ENCODE data around the gene VAV2.

The VAV2 gene

GRCh38 chr9:134026981-134027380 lies 34.9 kb upstream of the VAV2 start:
- no peak for DNase-seq

DNA sequence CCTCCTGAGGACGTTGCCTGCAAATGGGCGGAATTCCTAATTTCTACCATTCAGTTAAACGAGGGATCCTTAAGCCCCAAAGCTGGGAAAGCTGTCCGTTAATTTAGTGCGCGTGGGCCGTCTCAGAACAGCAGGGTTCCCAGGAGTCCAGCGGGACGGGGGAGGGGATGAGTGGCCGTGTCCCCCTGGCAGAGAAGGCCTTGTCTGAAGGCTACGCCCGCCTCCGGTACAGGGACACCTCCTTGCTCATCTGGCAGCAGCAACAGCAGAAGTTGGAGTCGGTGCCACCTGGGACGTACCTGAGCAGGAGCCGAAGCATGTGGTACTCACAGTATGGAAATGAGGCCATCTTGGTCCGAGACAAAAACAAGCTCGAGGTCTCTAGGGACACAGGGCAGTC lies 34.5 kb upstream of the VAV2 start:
- no peak for DNase-seq

DNA sequence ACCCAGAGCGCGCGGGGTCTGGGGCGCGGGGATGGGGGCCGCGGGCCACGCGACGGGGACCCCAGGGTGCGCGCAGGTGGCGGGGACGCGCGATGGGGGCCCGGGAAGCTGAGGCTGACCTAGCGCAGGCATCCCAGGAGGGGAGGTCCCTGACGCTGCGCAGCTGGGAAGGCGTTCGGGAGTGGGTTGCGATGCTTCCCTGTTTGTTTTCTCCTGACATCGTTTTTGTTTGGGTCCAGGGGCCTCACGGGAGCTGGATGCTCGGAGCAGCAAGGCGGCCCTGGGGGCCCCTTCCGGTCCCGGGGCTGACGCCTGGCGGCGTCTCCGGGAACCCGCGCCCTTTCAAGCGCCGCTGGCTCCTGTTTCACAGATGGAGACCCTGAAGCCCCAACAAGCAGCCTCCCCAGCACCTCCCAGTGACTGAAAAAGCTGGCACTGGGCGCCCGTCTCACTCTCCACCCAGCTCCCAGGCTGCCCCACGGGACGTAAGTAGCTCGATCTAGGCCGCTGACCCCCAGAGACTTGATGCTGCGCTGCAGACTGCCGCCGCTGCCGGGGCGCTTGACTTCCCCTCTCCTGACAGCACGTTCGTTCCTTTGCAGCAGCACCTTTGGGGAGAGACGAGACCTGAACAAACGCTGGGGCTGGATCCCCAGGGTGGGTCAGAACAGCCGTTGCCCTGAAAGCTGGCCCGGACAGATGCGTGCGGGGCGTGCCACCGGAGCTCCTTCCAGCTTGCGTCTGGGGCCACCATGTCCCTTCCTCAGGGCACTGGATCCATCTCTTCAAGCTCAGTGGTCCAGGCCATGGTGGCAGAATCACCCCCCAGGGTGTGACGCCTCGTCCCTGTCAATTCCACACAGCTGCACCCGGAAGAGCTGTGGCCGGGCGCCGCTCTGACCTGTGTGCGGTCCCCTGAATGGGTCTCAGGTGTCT lies 33.8 kb upstream of the VAV2 start:
- DNase-seq = peak; percentile 24

DNA sequence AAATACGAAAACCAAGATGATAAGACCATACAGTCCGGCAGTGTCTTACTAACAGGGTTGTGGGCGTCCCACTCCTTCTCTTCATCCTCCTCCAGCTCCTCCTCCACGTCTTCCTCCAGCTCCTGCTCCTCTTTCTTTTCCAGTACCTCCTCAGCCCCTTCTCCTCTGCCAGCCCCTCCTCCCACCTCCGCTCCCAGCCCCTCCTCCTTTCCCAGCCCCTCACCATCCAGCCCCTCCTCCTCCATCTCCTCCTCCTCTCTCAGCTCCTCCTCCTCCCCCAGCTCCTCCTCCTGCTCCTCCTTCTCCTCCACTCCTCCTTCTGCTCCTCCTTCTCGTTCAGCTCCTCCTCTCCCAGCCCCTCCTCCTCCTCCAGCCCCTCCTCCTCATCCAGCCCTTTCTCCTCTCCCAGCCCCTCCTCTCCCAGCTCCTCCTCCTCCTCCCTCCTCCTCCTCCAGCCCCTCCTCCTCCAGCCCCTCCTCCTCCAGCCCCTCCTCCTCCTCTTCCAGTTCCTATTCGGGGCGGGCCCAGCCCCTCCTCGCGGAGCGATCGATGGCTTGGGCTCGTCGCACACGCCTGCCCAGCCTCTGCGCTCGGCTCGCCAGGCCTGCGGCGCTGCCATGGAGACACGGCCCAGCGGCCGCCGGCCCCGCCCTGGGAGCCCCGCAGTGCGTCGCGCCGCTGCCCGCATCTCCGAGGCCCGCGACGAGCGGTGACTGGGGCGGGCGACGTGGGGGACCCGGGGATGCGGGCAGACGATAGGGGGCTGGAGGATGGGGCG lies 32.9 kb upstream of the VAV2 start, which contains the start of gene BRD3OS:
TSS of gene BRD3OS (plus strand) at position 654 of the 778 bp plus-strand sequence. CDS start 1,267 bp downstream, outside the sequence.
- DNase-seq = peak; percentile 87

DNA sequence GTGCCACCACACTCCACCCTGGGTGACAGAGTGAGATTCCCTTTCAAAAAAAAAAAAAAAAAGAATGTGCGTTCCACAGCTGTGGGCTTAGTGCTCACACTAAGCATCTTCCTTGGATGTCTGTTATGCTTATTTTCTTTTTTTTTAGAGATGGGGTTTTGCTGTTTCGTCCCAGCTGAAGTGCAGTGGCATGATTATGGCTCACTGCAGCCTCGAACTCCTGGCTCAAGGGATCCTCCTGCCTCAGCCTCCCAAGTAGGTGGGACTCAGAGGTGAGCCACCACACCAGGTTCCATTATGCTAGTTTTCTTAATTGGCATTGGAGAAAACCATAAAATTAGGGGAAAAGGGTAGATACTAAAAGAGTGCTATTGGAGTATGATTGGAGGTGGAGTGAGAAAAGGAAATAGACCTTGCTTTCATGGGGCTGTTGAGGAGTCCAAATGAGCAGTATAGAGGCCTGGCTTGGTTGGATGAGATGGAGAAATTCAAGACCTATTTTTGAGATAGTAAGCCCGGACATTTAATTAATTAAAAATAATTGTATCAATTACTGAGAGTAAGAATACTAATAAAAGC lies 32.2 kb upstream of the VAV2 start:
- DNase-seq = no peak

DNA sequence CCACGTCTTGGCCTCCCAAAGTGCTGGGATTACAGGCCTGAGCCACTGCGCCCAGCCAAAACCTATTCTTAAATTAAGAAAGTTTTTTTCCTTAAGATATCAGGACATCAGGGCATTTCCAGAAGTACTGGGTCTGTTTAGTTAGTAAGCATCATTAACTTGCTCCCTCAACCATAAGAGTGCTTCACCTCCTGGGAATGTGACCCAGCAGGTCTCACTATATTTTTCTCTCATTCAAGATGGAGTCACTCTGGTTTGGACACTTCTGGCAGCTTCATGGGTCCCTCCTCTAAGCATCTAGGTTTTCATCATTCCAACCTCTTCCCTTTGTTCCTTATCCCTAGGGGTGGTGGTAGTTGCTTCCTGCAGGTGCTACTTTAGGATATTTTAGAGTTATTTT lies 22.8 kb upstream of the VAV2 start:
- DNase-seq = no peak

DNA sequence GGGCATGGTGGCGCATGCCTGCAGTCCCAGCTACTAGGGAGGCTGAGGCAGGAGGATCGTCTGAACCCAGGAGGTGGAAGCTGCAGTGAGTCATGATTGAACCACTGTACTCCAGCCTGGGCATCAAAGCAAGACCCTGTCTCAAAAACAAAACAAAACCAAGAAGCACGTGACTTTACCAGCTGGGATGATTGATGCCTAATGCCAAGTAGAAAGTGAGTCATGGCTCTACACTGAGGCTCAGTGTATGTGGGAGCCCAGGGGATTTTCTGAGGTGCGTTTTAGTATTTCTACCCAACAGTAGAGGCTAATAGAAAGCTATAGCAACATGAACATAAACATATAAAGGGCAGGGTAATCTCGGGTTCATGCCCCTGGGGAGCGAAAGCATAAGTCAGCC lies 19.3 kb upstream of the VAV2 start:
- DNase-seq = no peak

- DNase-seq = no peak
Measured at GRCh38 chr9:134010310-134011173, 18.4 kb upstream of the VAV2 start.

DNA sequence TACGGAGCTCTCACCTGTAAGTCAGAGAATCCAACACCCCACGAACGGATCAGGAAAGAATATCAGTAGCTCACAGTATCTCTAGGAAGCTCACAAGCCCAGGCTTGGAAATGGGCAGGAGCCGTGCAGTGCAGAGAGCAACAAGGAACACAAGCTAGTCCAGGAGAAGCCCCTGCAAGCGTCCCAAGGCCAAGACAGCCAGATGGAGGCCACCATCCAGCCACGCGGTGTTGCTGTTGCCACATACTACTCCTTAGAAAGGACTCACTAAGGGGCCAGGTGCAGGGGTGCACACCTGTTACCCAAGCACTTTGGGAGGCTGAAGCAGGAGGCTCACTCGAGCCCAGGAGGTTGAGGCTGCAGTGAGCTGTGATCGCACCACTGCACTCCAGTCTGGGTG lies 15.4 kb upstream of the VAV2 start:
- DNase-seq = no peak

- no peak for DNase-seq
Measured at GRCh38 chr9:134007150-134007549, 15.0 kb upstream of the VAV2 start.

GRCh38 chr9:134005381-134005780 lies 13.3 kb upstream of the VAV2 start:
- no peak for DNase-seq

GRCh38 chr9:134004881-134005280 lies 12.8 kb upstream of the VAV2 start:
- DNase-seq = no peak

DNA sequence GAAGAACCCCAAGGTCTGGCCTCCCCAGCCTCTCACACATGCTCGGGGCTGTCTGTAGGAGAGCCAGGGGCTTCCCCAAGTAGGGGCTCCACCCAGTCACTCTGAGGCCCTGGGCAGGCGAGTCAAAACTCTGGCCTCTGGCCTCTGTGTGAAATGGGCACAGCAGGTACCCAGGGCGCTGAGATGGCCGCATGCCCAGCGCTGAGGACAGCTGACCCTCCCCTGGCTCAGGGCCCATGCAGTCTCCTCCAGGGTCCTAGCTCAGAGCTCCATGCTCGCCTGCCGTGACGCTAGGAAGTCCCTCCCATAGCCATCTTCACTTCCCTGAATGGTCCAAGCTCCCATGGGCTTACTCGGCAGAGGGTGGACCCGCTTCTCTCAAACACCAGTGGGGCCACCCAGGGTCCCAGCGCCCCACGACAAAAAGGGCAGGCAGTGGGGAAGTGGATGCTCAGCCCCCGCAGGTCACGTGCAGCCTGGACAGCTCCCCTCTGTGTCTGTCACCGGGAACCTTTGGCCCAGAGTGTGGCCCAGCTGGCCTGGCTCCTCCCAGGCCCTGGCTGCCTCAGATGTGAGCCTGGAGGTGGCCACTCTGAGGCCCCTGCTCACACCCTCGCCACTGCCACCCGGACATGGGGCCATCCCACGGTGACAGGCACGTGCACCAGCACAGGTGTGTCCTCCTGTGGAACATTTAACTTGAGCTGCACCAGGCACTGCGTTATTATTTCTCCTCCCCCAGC lies 12.2 kb upstream of the VAV2 start:
- no peak for DNase-seq

DNA sequence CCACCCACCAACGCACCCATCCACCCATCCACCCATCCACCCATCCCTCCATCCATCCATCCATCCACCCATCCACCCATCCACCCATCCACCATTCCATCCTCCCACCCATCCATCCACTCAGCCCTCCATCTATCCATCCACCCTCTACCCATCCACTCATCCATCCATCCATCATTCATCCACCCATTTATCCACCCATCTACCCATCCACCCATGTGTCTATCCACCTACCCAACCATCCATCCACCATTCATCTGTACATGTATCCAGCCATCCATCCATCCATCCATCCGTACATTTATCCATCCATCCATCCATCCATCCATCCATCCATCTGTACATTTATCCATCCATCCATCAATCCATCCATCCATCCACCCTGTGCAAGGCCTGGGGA lies 11.1 kb upstream of the VAV2 start:
- no peak for DNase-seq

GRCh38 chr9:134002796-134003195 lies 10.7 kb upstream of the VAV2 start:
- no peak for DNase-seq

- DNase-seq = no peak
Measured at GRCh38 chr9:133999851-134000265, 7.7 kb upstream of the VAV2 start.

- DNase-seq = no peak
Measured at GRCh38 chr9:133998915-133999595, 6.9 kb upstream of the VAV2 start.

DNA sequence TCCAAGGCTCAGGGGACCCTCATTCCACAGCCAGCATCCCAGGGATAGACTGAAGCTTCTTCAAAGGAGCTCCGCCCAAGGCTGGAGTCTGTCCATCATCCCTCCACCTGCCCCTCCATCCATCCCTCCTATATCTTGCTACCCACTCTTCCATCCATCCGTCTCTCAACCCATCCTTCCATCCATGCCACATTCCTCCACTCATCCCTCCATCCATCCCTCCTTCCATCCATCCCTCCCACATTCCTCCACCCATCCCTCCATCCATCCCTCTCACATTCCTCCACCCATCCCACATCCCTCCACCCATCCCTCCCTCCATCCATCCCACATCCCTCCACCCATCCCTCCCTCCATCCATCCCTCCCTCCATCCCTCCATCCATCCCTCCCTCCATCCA lies 5.5 kb upstream of the VAV2 start:
- no peak for DNase-seq

- DNase-seq = no peak
Measured at GRCh38 chr9:133996531-133997520, 4.7 kb upstream of the VAV2 start.
